Heart left ventricle (tissue), 13 donors: ENCODE measurements around the gene XG.

Experiments used
- CTCF ChIP-seq, 12 donors: fragments of 200-600 bp; sonication (generic) in 4 of 12; IDR thresholded peaks; one replicate each; pipeline versions ENCODE4 v1.5.0 to v1.8.0; 2018 to 2022; ENCODE audit warnings: antibody characterized with exemption in 12 of 12, mild to moderate bottlenecking in 5 of 12
- POLR2A ChIP-seq, 2 donors: fragments of 450-650 bp; IDR thresholded peaks; one replicate each; pipeline ENCODE4 v1.6.1; 2017; ENCODE audit warnings: antibody characterized with exemption in 2 of 2, mild to moderate bottlenecking in 2 of 2, moderate library complexity in 2 of 2
- donor health status: ischemic (EF 13 %, LVEDD 7.1; RV severe dilation, severe dysfunction).
- donor health status: DM: no; HTN: yes; CAD: no.
- donor health status: DM: no; HTN: no; CAD: no.
- donor health status: ischemic (EF 25% LVEDD 6.9; RV normal size, moderate dysfunction).
- donor health status: ischemic (EF 25% LVEDD 5.7; RV mildly dilated, moderate dysfunction).
- donor health status: ischemic (EF 35%, LVEDD 5.7; RV mildly dilated, moderate dysfunction).
- donor health status: nonischemic (EF 11% LVEDD 7.7; RV severe dilation, severe dysfunction).
- donor health status: DM: yes; HTN: yes; CAD: no.
- donor health status: PGD.
- donor health status: ischemic (EF 29% LVEDD 5.4; RV normal size, mild dysfunction).
- donor health status: nonischemic (EF 23%, LVEDD 6.1; RV moderate dilation, normal function).

- TF ChIP-seq CTCF (IDR thresholded peaks at IDR 0.05) (no peak), POLR2A (IDR thresholded peaks at IDR 0.05) (no peak)
These were observed 111.8 kb downstream of the XG start for GRCh38 chrX:2863646-2864045.
